Cerebellar cortex (tissue), 1 donor: ENCODE data around the gene C1QTNF8.

Experiments
- DNase-seq: peaks from one replicate; pipeline ENCODE4 v3.0.0-alpha.2; 2015; ENCODE audit warnings: low spot score

C1QTNF8 gene

GRCh38 chr16:1045310-1045992 is 50.6 kb downstream of the C1QTNF8 start:
- no peak for DNase-seq

GRCh38 chr16:1044460-1045309 is 51.4 kb downstream of the C1QTNF8 start:
- DNase-seq = no peak

GRCh38 chr16:1043881-1044451 is 52.1 kb downstream of the C1QTNF8 start:
- no peak for DNase-seq

GRCh38 chr16:1042866-1043265 is 53.2 kb downstream of the C1QTNF8 start:
- peak; percentile 51 for DNase-seq

GRCh38 chr16:1042049-1042744 is 53.8 kb downstream of the C1QTNF8 start:
- no peak for DNase-seq

- no peak for DNase-seq
Observed at GRCh38 chr16:1040346-1040745, 55.7 kb downstream of the C1QTNF8 start.

GRCh38 chr16:1039762-1040161 is 56.3 kb downstream of the C1QTNF8 start:
- DNase-seq = no peak

- DNase-seq = no peak
Observed at GRCh38 chr16:1038932-1039331, 57.1 kb downstream of the C1QTNF8 start.
